Astrocyte of the spinal cord (primary cell): ENCODE results near the gene SLC25A12.
"Not testable (repeated sequence)": the region's sequence is repeated elsewhere in the genome, so short reads cannot be mapped to it uniquely, and the experiment has no call there.

ENCODE experiments used
- DNase-seq: peaks from one replicate; pipeline ENCODE4 v3.0.0; 2011; ENCODE audit warnings: low read depth, low spot score
- H3K4me3 ChIP-seq: 2 replicates; pipeline ENCODE4 v1.5.1; 2011; ENCODE audit warnings: low read depth, mild to moderate bottlenecking, low read length, moderate library complexity
- CTCF ChIP-seq: IDR thresholded peaks from 2 replicates; pipeline ENCODE4 v1.5.1; 2012; ENCODE audit warnings: low read depth, mild to moderate bottlenecking, low read length, inconsistent platforms
- in situ Hi-C: cut with HindIII; loops from 2 replicates; pipeline ENCODE4 v1.10.0; 2017; ENCODE audit warnings: low sequenced_read_pairs

The SLC25A12 gene

GRCh38 chr2:171772373-171772772, 121.7 kb downstream of the SLC25A12 start:
- no peak overlapping the region for H3K4me3 ChIP-seq
- DNase-seq: no peak
- TF ChIP-seq CTCF: no peak
- in situ Hi-C loops: no loop called here

GRCh38 chr2:171771463-171771862, 122.6 kb downstream of the SLC25A12 start:
- in situ Hi-C loops: no loop called here
- no peak for DNase-seq
- no peak for TF ChIP-seq CTCF
- H3K4me3 ChIP-seq: no peak overlapping the region

GRCh38 chr2:171763602-171764001, 130.4 kb downstream of the SLC25A12 start:
- no peak overlapping the region for H3K4me3 ChIP-seq
- no peak for DNase-seq
- in situ Hi-C loops: no loop called here
- no peak for TF ChIP-seq CTCF

- DNase-seq: peak; percentile 57
- TF ChIP-seq CTCF: no peak
- H3K4me3 ChIP-seq: no peak overlapping the region
- in situ Hi-C loops: no loop called here
Observed at GRCh38 chr2:171762879-171763573, 131.0 kb downstream of the SLC25A12 start.

- H3K4me3 ChIP-seq, in situ Hi-C loops: not testable (repeated sequence)
- peak; percentile 15 for DNase-seq
Observed at GRCh38 chr2:171761176-171761575, 132.9 kb downstream of the SLC25A12 start.

- DNase-seq, in situ Hi-C loops, H3K4me3 ChIP-seq: not testable (repeated sequence)
Observed at GRCh38 chr2:171758762-171759161, 135.3 kb downstream of the SLC25A12 start.

- peak; percentile 18 for DNase-seq
- in situ Hi-C loops: no loop called here
- no peak overlapping the region for H3K4me3 ChIP-seq
- no peak for TF ChIP-seq CTCF
Observed at GRCh38 chr2:171754254-171754939, 139.6 kb downstream of the SLC25A12 start.
